Cardiac fibroblast (primary cell): ENCODE results near the gene AKR1B1.
A peak's percentile ranks its signal among the peaks of the same experiment; 100 is the strongest.

Experiments used
- DNase-seq, 2 donors: peaks; one replicate each; pipeline versions ENCODE4 v3.0.0 to v3.0.0-alpha.2; 2010; ENCODE audit warnings: low read depth in 2 of 2
- H3K4me3 ChIP-seq, 2 donors: replicated peaks in 1 of 2; 1 replicate in 1 of 2; 2 replicates in 1 of 2; pipeline ENCODE4 v1.5.1; 2011; ENCODE audit warnings: low read depth in 2 of 2, low read length in 2 of 2, mild to moderate bottlenecking in 2 of 2, moderate library complexity in 1 of 2
- CTCF ChIP-seq: IDR thresholded peaks from one replicate; pipeline ENCODE4 v1.5.1; 2011; ENCODE audit warnings: low read depth, mild to moderate bottlenecking, low read length, inconsistent platforms

The AKR1B1 gene

GRCh38 chr7:134463751-134464150, 4.9 kb upstream of the AKR1B1 start:
- DNase-seq, result no peak
- no peak for TF ChIP-seq CTCF

GRCh38 chr7:134462337-134462925, 3.5 kb upstream of the AKR1B1 start:
- no peak for TF ChIP-seq CTCF
- H3K4me3 ChIP-seq, result no peak overlapping the region
- peak; percentile 80 to 89 for DNase-seq

More at GRCh38 chr7:134463751-134464150, 4.9 kb upstream of the AKR1B1 start:
- no peak overlapping the region for H3K4me3 ChIP-seq

- no peak for DNase-seq
- no peak for TF ChIP-seq CTCF
- H3K4me3 ChIP-seq, result no peak overlapping the region
Measured at GRCh38 chr7:134461916-134462315, 3.0 kb upstream of the AKR1B1 start.

- peak in 1 of 2 donors; percentile 80 for DNase-seq
- no peak overlapping the region for H3K4me3 ChIP-seq
- no peak for TF ChIP-seq CTCF
Measured at GRCh38 chr7:134459981-134460380, 1.1 kb upstream of the AKR1B1 start.

- TF ChIP-seq CTCF, result peak; percentile 42
Measured at GRCh38 chr7:134458341-134458805, 527 bp downstream of the AKR1B1 start.

GRCh38 chr7:134457210-134457609, 1.7 kb downstream of the AKR1B1 start:
- TF ChIP-seq CTCF, result no peak
- DNase-seq, result no peak
- H3K4me3 ChIP-seq, result peak overlapping the region; percentile 87 to 89

More at GRCh38 chr7:134458341-134458805, 527 bp downstream of the AKR1B1 start:
- DNase-seq, result peak; percentile 41 to 45
- peak overlapping the region; percentile 87 to 89 for H3K4me3 ChIP-seq

GRCh38 chr7:134454277-134454676, 4.6 kb downstream of the AKR1B1 start:
- no peak overlapping the region for H3K4me3 ChIP-seq
- TF ChIP-seq CTCF, result no peak
- peak in 1 of 2 donors; percentile 43 for DNase-seq
